Tibial nerve (tissue), 4 donors: ENCODE data around the gene ARCN1. TPM values are rescaled to one million over a fixed set of nuclear protein-coding genes. Genes with fewer than 3 reads are reported as not detected.

Source experiments
- DNase-seq, 2 donors: peaks; one replicate each; pipeline ENCODE4 v3.0.0-alpha.2; 2019; ENCODE audit warnings: low spot score in 2 of 2
- H3K27ac ChIP-seq, 4 donors: fragments of 200-600 bp; sonication (generic) in 3 of 4; one replicate each; pipeline ENCODE4 v1.5.1; 2017 to 2019; ENCODE audit warnings: mild to moderate bottlenecking in 1 of 4
- H3K27me3 ChIP-seq, 2 donors: fragments of 200-600 bp; sonication (generic) in 1 of 2; one replicate each; pipeline versions ENCODE4 v1.5.1 to v1.6.0; 2017 to 2019
- H3K36me3 ChIP-seq, 3 donors: fragments of 200-600 bp; sonication (generic); one replicate each; pipeline ENCODE4 v1.5.1; 2018 to 2019
- H3K4me1 ChIP-seq, 4 donors: fragments of 200-600 bp; sonication (generic) in 3 of 4; one replicate each; pipeline ENCODE4 v1.5.1; 2017 to 2019
- H3K4me3 ChIP-seq, 4 donors: fragments of 200-600 bp; sonication (generic) in 3 of 4; one replicate each; pipeline ENCODE4 v1.5.1; 2017 to 2019; ENCODE audit warnings: mild to moderate bottlenecking in 1 of 4, moderate library complexity in 1 of 4
- H3K9me3 ChIP-seq, 4 donors: fragments of 200-600 bp; sonication (generic) in 3 of 4; one replicate each; pipeline ENCODE4 v1.5.1; 2017 to 2019
- CTCF ChIP-seq, 5 experiments: fragments of 200-600 bp in 3 of 5; fragments of 450-650 bp in 2 of 5; sonication (generic) in 3 of 5; IDR thresholded peaks; one replicate each; pipeline ENCODE4 v1.5.1; 2016 to 2019; ENCODE audit warnings: antibody characterized with exemption in 5 of 5, mild to moderate bottlenecking in 3 of 5, moderate library complexity in 2 of 5
- EP300 ChIP-seq, 2 donors: sonication (generic); formaldehyde crosslinking; IDR thresholded peaks; one replicate each; pipeline ENCODE4 v1.6.1; 2017; ENCODE audit warnings: antibody characterized with exemption in 2 of 2, mild to moderate bottlenecking in 1 of 2
- POLR2A ChIP-seq, 2 donors: fragments of 450-650 bp; IDR thresholded peaks; one replicate each; pipeline ENCODE4 v1.6.1; 2017; ENCODE audit warnings: antibody characterized with exemption in 2 of 2, mild to moderate bottlenecking in 2 of 2, moderate library complexity in 2 of 2
- WGBS, 2 donors: methylation state at CpG; one replicate each; pipeline ENCODE4 v1.1.5; 2018; 5-methylcytosine and 5-hydroxymethylcytosine counted together
- total RNA-seq, 4 donors: library from RNA; depleted of rRNA; stranded (reverse); fragments of >200 nt; gene quantifications; one replicate each; pipeline ENCODE4 v1.1.0, GENCODE V29; 2016

Gene ARCN1
- total RNA-seq, 4 donors from 2014 or later, result 74.3 to 94.8 (median 88.5) TPM

- Histone ChIP-seq H3K27me3 (no peaks in the 10 kb centered on the region), H3K4me1 (peaks cover 0 to 38% (median 5%) of the 10 kb centered on the region in 4 donors), H3K4me3 (no peak overlapping the region), H3K9me3 (no peaks in the 10 kb centered on the region), H3K36me3 (peaks cover 0 to 98% (median 8%) of the 10 kb centered on the region in 3 donors), H3K27ac (peak overlapping the region in 2 of 4 donors; percentile 20 to 35)
- WGBS, 2 donors, result 66 to 76% methylated on average over 10 to 11 of the region's 11 CpGs
- DNase-seq, result no peak
- TF ChIP-seq POLR2A (IDR thresholded peaks at IDR 0.05) (no peak), EP300 (IDR thresholded peaks at IDR 0.05) (no peak)
Measured at GRCh38 chr11:118643142-118643994, 71.2 kb downstream of the ARCN1 start.

GRCh38 chr11:118643995-118644345, 71.8 kb downstream of the ARCN1 start:
- no peak for TF ChIP-seq EP300 (IDR thresholded peaks at IDR 0.05)
- TF ChIP-seq CTCF (IDR thresholded peaks at IDR 0.05), result no peak
- no peak for TF ChIP-seq POLR2A (IDR thresholded peaks at IDR 0.05)
- Histone ChIP-seq H3K9me3 (no peaks in the 10 kb centered on the region), H3K27me3 (no peaks in the 10 kb centered on the region), H3K4me1 (peaks cover 0 to 38% (median 5%) of the 10 kb centered on the region in 4 donors), H3K27ac (peak overlapping the region in 2 of 4 donors; percentile 20 to 35), H3K4me3 (no peak overlapping the region), H3K36me3 (peaks cover 0 to 98% (median 8%) of the 10 kb centered on the region in 3 donors)
- WGBS, 2 donors, result 88 to 92% methylated on average over 7 of the region's 7 CpGs
- DNase-seq, result no peak

- no peak for TF ChIP-seq EP300 (IDR thresholded peaks at IDR 0.05)
- TF ChIP-seq POLR2A (IDR thresholded peaks at IDR 0.05), result no peak
- TF ChIP-seq CTCF (IDR thresholded peaks at IDR 0.05), result no peak
- no peak overlapping the region for H3K4me3 ChIP-seq
- WGBS, 2 donors, result 81 to 87% methylated on average over 10 of the region's 10 CpGs
- no peaks in the 10 kb centered on the region for H3K27me3 ChIP-seq
- peaks cover 0 to 98% (median 8%) of the 10 kb centered on the region in 3 donors for H3K36me3 ChIP-seq
- no peak overlapping the region for H3K27ac ChIP-seq
- peaks cover 0 to 38% (median 5%) of the 10 kb centered on the region in 4 donors for H3K4me1 ChIP-seq
- no peaks in the 10 kb centered on the region for H3K9me3 ChIP-seq
- DNase-seq, result no peak
Measured at GRCh38 chr11:118644496-118644895, 72.3 kb downstream of the ARCN1 start.

DNA sequence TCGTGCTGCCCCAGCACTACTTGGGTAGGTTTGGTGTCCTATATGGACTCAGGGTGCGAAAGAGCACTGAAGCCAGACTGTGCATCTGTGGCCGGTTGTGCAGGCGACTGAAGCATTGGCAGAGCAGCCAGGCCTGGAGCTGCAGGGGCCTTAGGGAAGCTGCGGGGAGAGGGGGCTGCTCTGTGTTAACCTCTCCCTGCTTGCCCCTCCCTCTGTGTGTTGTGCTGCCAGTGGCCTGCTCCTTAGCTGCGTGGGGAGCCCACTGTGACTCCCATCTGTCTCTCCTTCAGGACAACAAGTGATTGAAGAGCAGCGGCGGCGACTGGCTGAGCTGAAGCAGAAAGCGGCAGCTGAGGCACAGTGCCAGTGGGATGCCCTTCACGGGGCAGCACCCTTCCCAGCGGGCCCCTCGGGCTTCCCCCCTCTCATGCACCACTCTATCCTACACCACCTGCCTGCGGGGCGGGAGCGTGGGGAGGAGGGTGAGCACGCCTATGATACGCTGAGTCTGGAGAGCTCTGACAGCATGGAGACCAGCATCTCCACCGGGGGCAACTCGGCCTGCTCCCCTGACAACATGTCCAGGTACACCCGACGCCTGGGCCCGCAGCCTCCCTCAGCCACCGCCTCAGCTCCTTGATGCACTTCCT, 73.0 kb downstream of the ARCN1 start:
- DNase-seq, result no peak
- Histone ChIP-seq H3K27ac (no peak overlapping the region), H3K27me3 (no peaks in the 10 kb centered on the region), H3K4me1 (peaks cover 0 to 37% (median 5%) of the 10 kb centered on the region in 4 donors), H3K36me3 (peaks cover 4 to 98% (median 8%) of the 10 kb centered on the region in 3 donors), H3K9me3 (no peaks in the 10 kb centered on the region), H3K4me3 (no peak overlapping the region)
- no peak for TF ChIP-seq EP300 (IDR thresholded peaks at IDR 0.05)
- no peak for TF ChIP-seq CTCF (IDR thresholded peaks at IDR 0.05)
- no peak for TF ChIP-seq POLR2A (IDR thresholded peaks at IDR 0.05)
- 87 to 89% methylated on average over 22 to 23 of the region's 24 CpGs for WGBS, 2 donors

DNA sequence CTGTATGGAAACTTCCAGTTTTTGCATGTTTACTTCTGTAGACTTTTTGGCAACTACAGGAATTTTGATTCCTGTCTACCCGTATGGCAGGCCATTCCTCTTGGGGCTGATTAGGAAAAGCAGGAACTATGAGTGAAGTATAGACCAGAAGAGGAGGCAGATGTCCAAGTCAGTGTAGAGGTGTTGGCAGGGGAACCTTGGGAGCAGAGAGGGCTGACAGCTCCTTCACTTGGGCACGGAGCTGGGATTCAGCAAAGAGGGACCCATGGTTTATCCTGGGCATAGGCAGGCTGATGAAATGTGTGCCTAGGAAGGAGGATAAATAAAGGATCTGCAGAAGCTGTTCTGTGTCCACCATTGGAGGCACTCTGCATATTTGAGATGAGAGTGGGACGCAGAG, 74.2 kb downstream of the ARCN1 start:
- 60 to 61% methylated on average over 3 of the region's 3 CpGs for WGBS, 2 donors
- peaks cover 12 to 98% (median 15%) of the 10 kb centered on the region in 3 donors for H3K36me3 ChIP-seq
- no peak for DNase-seq

More for the DNA sequence above, 74.2 kb downstream of the ARCN1 start:
- no peaks in the 10 kb centered on the region for H3K9me3 ChIP-seq
- peak overlapping the region in 1 of 4 donors; percentile 6 for H3K27ac ChIP-seq
- H3K4me1 ChIP-seq, result peaks cover 0 to 25% (median 2%) of the 10 kb centered on the region in 4 donors
- TF ChIP-seq CTCF (IDR thresholded peaks at IDR 0.05), result no peak
- no peaks in the 10 kb centered on the region for H3K27me3 ChIP-seq
- no peak overlapping the region for H3K4me3 ChIP-seq
